Tibial nerve (tissue), 3 donors: ENCODE data around the gene ZNF580.

ENCODE experiments used
- POLR2A ChIP-seq, 2 donors: fragments of 450-650 bp; IDR thresholded peaks; one replicate each; pipeline ENCODE4 v1.6.1; 2017; ENCODE audit warnings: antibody characterized with exemption in 2 of 2, mild to moderate bottlenecking in 2 of 2, moderate library complexity in 2 of 2
- TF ChIP-seq, protein P1 (sequence below), 5 experiments: fragments of 200-600 bp in 3 of 5; fragments of 450-650 bp in 2 of 5; sonication (generic) in 3 of 5; IDR thresholded peaks; one replicate each; pipeline ENCODE4 v1.5.1; 2016 to 2019; ENCODE audit warnings: antibody characterized with exemption in 5 of 5, mild to moderate bottlenecking in 3 of 5, moderate library complexity in 2 of 5

DNA sequence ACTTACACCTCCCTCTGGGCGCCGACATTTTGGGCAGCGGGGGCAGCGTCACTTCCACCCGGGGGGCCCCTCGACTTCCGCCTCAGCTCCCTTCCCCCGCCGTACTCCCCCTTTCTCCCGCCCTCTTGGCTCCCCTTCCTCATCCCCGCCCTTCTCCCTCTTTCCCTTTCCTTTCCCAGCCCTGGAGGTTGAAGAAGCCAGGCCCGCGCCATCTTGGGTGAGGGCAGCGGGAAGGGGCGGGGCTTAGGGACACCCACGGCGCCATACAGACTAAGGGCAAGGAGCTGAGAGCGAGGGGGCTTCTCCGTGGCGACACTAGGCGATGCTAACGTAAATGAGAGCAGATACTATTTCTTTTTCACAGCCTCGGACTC lies 41.3 kb upstream of the ZNF580 start, which contains the start of gene FIZ1:
- TF ChIP-seq, protein P1, sequence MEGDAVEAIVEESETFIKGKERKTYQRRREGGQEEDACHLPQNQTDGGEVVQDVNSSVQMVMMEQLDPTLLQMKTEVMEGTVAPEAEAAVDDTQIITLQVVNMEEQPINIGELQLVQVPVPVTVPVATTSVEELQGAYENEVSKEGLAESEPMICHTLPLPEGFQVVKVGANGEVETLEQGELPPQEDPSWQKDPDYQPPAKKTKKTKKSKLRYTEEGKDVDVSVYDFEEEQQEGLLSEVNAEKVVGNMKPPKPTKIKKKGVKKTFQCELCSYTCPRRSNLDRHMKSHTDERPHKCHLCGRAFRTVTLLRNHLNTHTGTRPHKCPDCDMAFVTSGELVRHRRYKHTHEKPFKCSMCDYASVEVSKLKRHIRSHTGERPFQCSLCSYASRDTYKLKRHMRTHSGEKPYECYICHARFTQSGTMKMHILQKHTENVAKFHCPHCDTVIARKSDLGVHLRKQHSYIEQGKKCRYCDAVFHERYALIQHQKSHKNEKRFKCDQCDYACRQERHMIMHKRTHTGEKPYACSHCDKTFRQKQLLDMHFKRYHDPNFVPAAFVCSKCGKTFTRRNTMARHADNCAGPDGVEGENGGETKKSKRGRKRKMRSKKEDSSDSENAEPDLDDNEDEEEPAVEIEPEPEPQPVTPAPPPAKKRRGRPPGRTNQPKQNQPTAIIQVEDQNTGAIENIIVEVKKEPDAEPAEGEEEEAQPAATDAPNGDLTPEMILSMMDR (IDR thresholded peaks at IDR 0.05) = no peak
- no peak for TF ChIP-seq POLR2A (IDR thresholded peaks at IDR 0.05)
